KMS-11 (cell line): Measurements from ENCODE around the gene KRT7.

Experiments
- H2AFZ ChIP-seq: fragments of 200-600 bp; sonication (generic); 2 replicates; pipeline ENCODE4 v1.6.1; 2016; ENCODE audit warnings: antibody characterized with exemption, mixed run types, low read depth
- H3K27ac ChIP-seq: fragments of 200-600 bp; sonication (generic); 2 replicates; pipeline ENCODE4 v1.6.1; 2016; ENCODE audit warnings: mild to moderate bottlenecking, mixed run types
- H3K27me3 ChIP-seq: fragments of 200-600 bp; sonication (generic); 2 replicates; pipeline ENCODE4 v1.6.1; 2017; ENCODE audit warnings: mild to moderate bottlenecking, low read depth, mixed run types, moderate library complexity; ENCODE audit not compliant: insufficient read depth
- H3K36me3 ChIP-seq: fragments of 200-600 bp; sonication (generic); 2 replicates; pipeline ENCODE4 v1.6.1; 2017; ENCODE audit warnings: mild to moderate bottlenecking, mixed run types; ENCODE audit not compliant: insufficient read depth
- H3K4me1 ChIP-seq: fragments of 200-600 bp; sonication (generic); 2 replicates; pipeline ENCODE4 v1.6.1; 2016; ENCODE audit warnings: mild to moderate bottlenecking, low read depth, mixed run types; ENCODE audit not compliant: poor library complexity, severe bottlenecking
- H3K4me2 ChIP-seq: fragments of 200-600 bp; sonication (generic); 2 replicates; pipeline ENCODE4 v1.7.0; 2016; ENCODE audit warnings: mild to moderate bottlenecking, mixed run types
- H3K4me3 ChIP-seq: fragments of 200-600 bp; sonication (generic); IDR thresholded peaks from 2 replicates; pipeline ENCODE4 v1.6.1; 2017; ENCODE audit warnings: low read depth, low read length, mixed read lengths; ENCODE audit not compliant: insufficient read depth
- H3K79me2 ChIP-seq: fragments of 200-600 bp; sonication (generic); 2 replicates; pipeline ENCODE4 v1.6.1; 2016; ENCODE audit warnings: low read depth, mixed run types; ENCODE audit not compliant: insufficient read depth
- H3K9ac ChIP-seq: fragments of 200-600 bp; sonication (generic); 2 replicates; pipeline ENCODE4 v1.6.1; 2016; ENCODE audit warnings: mild to moderate bottlenecking, mixed run types
- H4K20me1 ChIP-seq: fragments of 200-600 bp; sonication (generic); 2 replicates; pipeline ENCODE4 v1.6.1; 2016; ENCODE audit warnings: mild to moderate bottlenecking, mixed run types; ENCODE audit not compliant: insufficient read depth
- TF ChIP-seq, protein P1 (sequence below): fragments of 200-600 bp; sonication (generic); conservative IDR thresholded peaks from 2 replicates; pipeline ENCODE4 v1.6.1; 2017; ENCODE audit warnings: low read depth, mild to moderate bottlenecking, antibody characterized with exemption, low read length, moderate library complexity, mixed read lengths

The KRT7 gene

DNA sequence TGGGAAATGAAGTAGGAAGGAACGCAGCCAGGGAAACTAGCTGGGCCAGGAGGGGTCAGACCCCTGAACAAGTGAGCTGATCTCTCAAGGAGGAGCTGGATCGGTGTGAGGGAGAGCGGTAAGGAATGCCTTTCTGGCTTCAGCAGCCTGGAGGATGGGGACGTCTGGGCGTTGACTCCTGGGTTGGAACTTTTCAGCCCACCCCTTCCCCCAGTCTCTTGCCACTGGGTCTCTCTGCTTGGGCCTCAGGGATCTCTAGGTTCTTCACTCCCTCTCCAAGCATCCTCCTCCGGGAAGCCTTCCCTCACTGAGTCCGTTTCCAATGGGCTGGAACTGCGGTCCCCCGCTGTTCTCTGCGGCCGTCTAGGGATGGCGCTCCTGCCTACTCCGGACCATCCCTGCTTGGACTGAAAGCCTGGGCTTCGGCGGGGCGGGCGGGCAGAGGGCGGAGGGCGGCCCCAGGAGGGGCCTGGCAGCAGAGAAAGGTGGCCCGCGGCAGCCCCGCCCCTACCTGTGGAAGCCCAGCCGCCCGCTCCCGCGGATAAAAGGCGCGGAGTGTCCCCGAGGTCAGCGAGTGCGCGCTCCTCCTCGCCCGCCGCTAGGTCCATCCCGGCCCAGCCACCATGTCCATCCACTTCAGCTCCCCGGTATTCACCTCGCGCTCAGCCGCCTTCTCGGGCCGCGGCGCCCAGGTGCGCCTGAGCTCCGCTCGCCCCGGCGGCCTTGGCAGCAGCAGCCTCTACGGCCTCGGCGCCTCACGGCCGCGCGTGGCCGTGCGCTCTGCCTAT lies at the start of gene KRT7:
KRT7 (plus strand) TSS at position 570 of the 788 bp plus-strand sequence; CDS start at position 624, 54 bp downstream.
- Histone ChIP-seq H3K27ac (no peak within 1 kb of the TSS), H4K20me1 (no peaks in the 10 kb centered on the region), H3K79me2 (no peaks in the 10 kb centered on the region), H3K4me3 (no peak within 1 kb of the TSS), H3K36me3 (no peaks in the 10 kb centered on the region), H3K4me1 (no peaks in the 10 kb centered on the region), H3K4me2 (no peak within 1 kb of the TSS), H3K27me3 (no peaks in the 10 kb centered on the region), H3K9ac (no peak within 1 kb of the TSS), H2AFZ (no peak within 1 kb of the TSS)
- TF ChIP-seq, protein P1, sequence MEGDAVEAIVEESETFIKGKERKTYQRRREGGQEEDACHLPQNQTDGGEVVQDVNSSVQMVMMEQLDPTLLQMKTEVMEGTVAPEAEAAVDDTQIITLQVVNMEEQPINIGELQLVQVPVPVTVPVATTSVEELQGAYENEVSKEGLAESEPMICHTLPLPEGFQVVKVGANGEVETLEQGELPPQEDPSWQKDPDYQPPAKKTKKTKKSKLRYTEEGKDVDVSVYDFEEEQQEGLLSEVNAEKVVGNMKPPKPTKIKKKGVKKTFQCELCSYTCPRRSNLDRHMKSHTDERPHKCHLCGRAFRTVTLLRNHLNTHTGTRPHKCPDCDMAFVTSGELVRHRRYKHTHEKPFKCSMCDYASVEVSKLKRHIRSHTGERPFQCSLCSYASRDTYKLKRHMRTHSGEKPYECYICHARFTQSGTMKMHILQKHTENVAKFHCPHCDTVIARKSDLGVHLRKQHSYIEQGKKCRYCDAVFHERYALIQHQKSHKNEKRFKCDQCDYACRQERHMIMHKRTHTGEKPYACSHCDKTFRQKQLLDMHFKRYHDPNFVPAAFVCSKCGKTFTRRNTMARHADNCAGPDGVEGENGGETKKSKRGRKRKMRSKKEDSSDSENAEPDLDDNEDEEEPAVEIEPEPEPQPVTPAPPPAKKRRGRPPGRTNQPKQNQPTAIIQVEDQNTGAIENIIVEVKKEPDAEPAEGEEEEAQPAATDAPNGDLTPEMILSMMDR: no peak

DNA sequence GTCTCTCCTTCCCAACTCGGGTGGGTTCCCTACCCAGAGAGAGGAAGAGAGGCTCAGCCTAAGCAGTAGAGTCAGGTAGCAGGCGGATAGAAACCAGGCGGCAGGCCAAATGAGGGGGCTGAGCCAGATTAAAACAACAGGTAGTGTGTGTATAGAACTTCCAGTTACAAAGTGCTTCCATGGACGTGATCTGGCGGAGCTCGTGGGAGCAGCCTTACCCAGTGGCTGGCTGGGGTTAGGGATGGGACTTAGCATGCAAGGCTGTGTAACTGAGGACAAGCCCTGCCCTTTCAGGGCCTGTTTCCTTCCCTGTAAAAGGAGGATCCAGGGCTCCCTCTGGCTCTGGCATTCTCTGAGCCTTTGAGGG lies 49.5 kb upstream of the KRT7 start:
- Histone ChIP-seq H3K4me2 (no peak overlapping the region), H3K36me3 (no peaks in the 10 kb centered on the region), H3K27ac (no peak overlapping the region), H4K20me1 (no peaks in the 10 kb centered on the region), H2AFZ (no peak overlapping the region), H3K9ac (no peak overlapping the region), H3K27me3 (no peaks in the 10 kb centered on the region; the same call in 1 of the 2 replicates), H3K4me1 (no peaks in the 10 kb centered on the region), H3K4me3 (no peak overlapping the region), H3K79me2 (no peaks in the 10 kb centered on the region)
- TF ChIP-seq, protein P1: no peak

- Histone ChIP-seq H3K4me1 (peaks cover 1% of the 10 kb centered on the region), H2AFZ (no peak overlapping the region), H3K9ac (no peak overlapping the region), H3K4me3 (no peak overlapping the region), H4K20me1 (no peaks in the 10 kb centered on the region), H3K4me2 (no peak overlapping the region), H3K79me2 (no peaks in the 10 kb centered on the region), H3K36me3 (no peaks in the 10 kb centered on the region), H3K27me3 (no peaks in the 10 kb centered on the region; the same call in 1 of the 2 replicates), H3K27ac (no peak overlapping the region)
- TF ChIP-seq, protein P1: no peak
Observed at GRCh38 chr12:52183971-52184370, 49.1 kb upstream of the KRT7 start.

GRCh38 chr12:52184813-52185212 lies 48.2 kb upstream of the KRT7 start:
- H3K27me3 ChIP-seq: no peaks in the 10 kb centered on the region; the same call in 1 of the 2 replicates
- no peak overlapping the region for H3K4me3 ChIP-seq
- H3K79me2 ChIP-seq: no peaks in the 10 kb centered on the region
- no peak overlapping the region for H3K27ac ChIP-seq
- H2AFZ ChIP-seq: no peak overlapping the region
- H3K36me3 ChIP-seq: no peaks in the 10 kb centered on the region
- H4K20me1 ChIP-seq: no peaks in the 10 kb centered on the region
- TF ChIP-seq, protein P1: no peak
- no peak overlapping the region for H3K4me2 ChIP-seq
- H3K4me1 ChIP-seq: peaks cover 9% of the 10 kb centered on the region
- H3K9ac ChIP-seq: no peak overlapping the region
